Parathyroid adenoma (tissue), 2 donors: ENCODE results near the gene MYL4.
"Not testable (repeated sequence)": the region's sequence is repeated elsewhere in the genome, so short reads cannot be mapped to it uniquely, and the experiment has no call there.

Source experiments
- H2AFZ ChIP-seq: fragments of 300-600 bp; sonication (generic); one replicate; pipeline ENCODE4 v1.7.0; 2017; ENCODE audit warnings: antibody characterized with exemption, mild to moderate bottlenecking
- H3K27ac ChIP-seq: fragments of 300-600 bp; sonication (generic); one replicate; pipeline ENCODE4 v1.7.0; 2017
- H3K27me3 ChIP-seq: fragments of 300-600 bp; sonication (generic); one replicate; pipeline ENCODE4 v1.7.0; 2017; ENCODE audit warnings: low read length; ENCODE audit not compliant: control insufficient read depth, insufficient read depth
- H3K36me3 ChIP-seq: fragments of 300-600 bp; sonication (generic); one replicate; pipeline ENCODE4 v1.7.0; 2017; ENCODE audit warnings: low read length; ENCODE audit not compliant: control insufficient read depth, insufficient read depth
- H3K4me1 ChIP-seq: fragments of 300-600 bp; sonication (generic); one replicate; pipeline ENCODE4 v1.7.0; 2017; ENCODE audit warnings: control low read depth
- H3K4me2 ChIP-seq: fragments of 300-600 bp; sonication (generic); one replicate; pipeline ENCODE4 v1.7.0; 2017; ENCODE audit warnings: low read length
- H3K4me3 ChIP-seq: fragments of 300-600 bp; sonication (generic); one replicate; pipeline ENCODE4 v1.7.0; 2017; ENCODE audit warnings: low read depth, low read length
- H3K79me2 ChIP-seq: fragments of 300-600 bp; sonication (generic); one replicate; pipeline ENCODE4 v1.7.0; 2017; ENCODE audit warnings: control low read depth
- H3K9ac ChIP-seq: fragments of 300-600 bp; sonication (generic); one replicate; pipeline ENCODE4 v1.7.0; 2017; ENCODE audit warnings: mild to moderate bottlenecking
- H3K9me3 ChIP-seq: fragments of 300-600 bp; sonication (generic); one replicate; pipeline ENCODE4 v1.7.0; 2017; ENCODE audit warnings: low read length; ENCODE audit not compliant: control insufficient read depth
- TF ChIP-seq, protein P1 (sequence below): fragments of 300-600 bp; sonication (generic); IDR thresholded peaks from one replicate; pipeline ENCODE4 v1.7.0; 2017; ENCODE audit warnings: antibody characterized with exemption, mild to moderate bottlenecking
- donor health status: primary hyperparathyroidism.

Gene MYL4

DNA sequence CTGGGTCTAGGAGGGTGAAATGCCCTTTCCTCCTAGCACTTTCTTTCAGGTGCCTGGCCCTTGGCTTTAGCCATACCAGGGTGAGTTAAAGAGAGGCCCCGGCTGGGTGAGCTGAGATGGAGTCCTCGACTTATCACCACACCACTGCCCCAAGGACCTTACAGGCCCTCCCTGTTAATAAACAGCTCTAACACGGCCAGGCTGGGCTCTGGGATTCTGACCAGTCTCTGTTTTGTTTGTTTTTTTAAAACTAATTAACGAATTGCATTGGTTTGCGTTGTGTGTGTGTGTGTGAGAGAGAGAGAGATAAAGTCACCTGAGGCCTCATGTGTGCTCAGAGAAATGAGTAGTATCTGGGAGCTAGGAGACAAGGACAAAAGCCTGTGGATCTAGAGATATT, 14.3 kb downstream of the MYL4 start:
- Histone ChIP-seq H3K9me3 (no peaks in the 10 kb centered on the region), H3K4me1 (no peaks in the 10 kb centered on the region), H3K27me3 (no peaks in the 10 kb centered on the region), H3K9ac (no peak overlapping the region), H3K4me3 (no peak overlapping the region), H3K4me2 (no peak overlapping the region), H2AFZ (no peak overlapping the region), H3K27ac (peak overlapping the region; percentile 31), H3K36me3 (no peaks in the 10 kb centered on the region), H3K79me2 (no peaks in the 10 kb centered on the region)
- TF ChIP-seq, protein P1, sequence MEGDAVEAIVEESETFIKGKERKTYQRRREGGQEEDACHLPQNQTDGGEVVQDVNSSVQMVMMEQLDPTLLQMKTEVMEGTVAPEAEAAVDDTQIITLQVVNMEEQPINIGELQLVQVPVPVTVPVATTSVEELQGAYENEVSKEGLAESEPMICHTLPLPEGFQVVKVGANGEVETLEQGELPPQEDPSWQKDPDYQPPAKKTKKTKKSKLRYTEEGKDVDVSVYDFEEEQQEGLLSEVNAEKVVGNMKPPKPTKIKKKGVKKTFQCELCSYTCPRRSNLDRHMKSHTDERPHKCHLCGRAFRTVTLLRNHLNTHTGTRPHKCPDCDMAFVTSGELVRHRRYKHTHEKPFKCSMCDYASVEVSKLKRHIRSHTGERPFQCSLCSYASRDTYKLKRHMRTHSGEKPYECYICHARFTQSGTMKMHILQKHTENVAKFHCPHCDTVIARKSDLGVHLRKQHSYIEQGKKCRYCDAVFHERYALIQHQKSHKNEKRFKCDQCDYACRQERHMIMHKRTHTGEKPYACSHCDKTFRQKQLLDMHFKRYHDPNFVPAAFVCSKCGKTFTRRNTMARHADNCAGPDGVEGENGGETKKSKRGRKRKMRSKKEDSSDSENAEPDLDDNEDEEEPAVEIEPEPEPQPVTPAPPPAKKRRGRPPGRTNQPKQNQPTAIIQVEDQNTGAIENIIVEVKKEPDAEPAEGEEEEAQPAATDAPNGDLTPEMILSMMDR: no peak

DNA sequence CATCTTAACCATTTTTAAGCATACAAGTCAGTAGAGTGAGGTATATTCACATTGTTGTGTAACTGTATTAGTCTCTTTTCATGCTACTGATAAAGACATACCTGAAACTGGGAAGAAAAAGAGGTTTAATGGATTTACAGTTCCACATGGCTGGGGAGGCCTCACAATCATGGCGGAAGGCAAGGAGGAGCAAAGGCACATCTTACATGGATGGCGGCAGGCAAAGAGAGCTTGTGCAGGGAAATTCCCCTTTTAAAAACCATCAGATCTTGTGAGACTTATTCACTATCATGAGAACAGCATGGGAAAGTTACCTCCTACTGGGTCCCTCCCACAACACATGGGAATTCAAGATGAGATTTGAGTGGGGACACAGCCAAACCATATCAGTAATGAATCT, 14.9 kb downstream of the MYL4 start:
- H3K36me3 ChIP-seq, H3K27ac ChIP-seq, H3K79me2 ChIP-seq, H3K9me3 ChIP-seq, H3K4me3 ChIP-seq, H2AFZ ChIP-seq, H3K4me2 ChIP-seq, H3K9ac ChIP-seq, H3K27me3 ChIP-seq, H3K4me1 ChIP-seq: not testable (repeated sequence)

DNA sequence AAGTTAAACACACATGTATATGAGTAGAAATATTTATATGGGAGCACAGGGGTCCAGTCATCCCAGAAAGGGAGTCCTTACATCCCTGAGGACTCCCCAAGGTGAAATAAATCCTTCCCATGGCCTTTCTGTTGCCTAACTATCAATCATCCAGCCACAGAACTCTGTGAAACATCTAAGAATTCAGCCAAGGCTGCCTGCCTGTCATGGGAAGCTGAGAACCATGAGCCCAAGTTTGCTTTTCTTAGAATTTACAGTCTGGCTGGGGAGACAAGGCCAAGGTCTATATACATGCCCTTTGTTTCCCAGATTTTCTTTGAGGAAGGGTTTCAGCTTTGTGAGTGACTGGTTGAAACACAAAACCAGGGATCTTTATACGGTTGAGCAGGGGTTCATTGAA, 15.8 kb downstream of the MYL4 start:
- Histone ChIP-seq H3K79me2 (no peaks in the 10 kb centered on the region), H2AFZ (peak overlapping the region; percentile 52), H3K4me1 (peaks cover 3% of the 10 kb centered on the region), H3K9ac (no peak overlapping the region), H3K4me2 (no peak overlapping the region), H3K4me3 (no peak overlapping the region), H3K27ac (peak overlapping the region; percentile 67), H3K27me3 (no peaks in the 10 kb centered on the region), H3K36me3 (no peaks in the 10 kb centered on the region), H3K9me3 (no peaks in the 10 kb centered on the region)
- TF ChIP-seq, protein P1: no peak

DNA sequence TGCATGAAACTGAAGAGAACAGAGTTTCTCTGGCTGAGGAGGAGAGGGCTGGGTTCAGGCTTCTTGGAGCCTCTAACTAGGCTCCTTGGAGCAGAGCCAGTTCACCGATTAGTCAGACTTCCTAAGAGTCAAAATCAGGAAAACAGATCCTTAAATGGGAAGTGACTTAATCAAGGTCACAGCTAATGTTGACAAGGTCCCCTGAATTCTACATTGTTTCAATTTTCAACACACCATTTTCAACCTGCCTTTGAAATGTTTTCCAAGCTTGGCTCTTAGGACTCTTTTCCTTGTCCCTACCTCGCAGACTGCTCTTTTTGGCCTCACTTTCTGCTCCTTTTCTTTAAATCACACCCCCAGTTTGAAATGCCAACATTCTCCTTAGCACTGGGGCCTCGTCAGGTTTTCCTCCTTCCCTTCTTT, 16.3 kb downstream of the MYL4 start:
- H3K79me2 ChIP-seq: no peaks in the 10 kb centered on the region
- H3K27ac ChIP-seq: peak overlapping the region; percentile 67
- H3K4me3 ChIP-seq: no peak overlapping the region
- H2AFZ ChIP-seq: peak overlapping the region; percentile 52
- no peaks in the 10 kb centered on the region for H3K27me3 ChIP-seq
- H3K9me3 ChIP-seq: no peaks in the 10 kb centered on the region
- no peaks in the 10 kb centered on the region for H3K36me3 ChIP-seq
- H3K4me1 ChIP-seq: peaks cover 6% of the 10 kb centered on the region
- TF ChIP-seq, protein P1: no peak
- H3K4me2 ChIP-seq: no peak overlapping the region
- no peak overlapping the region for H3K9ac ChIP-seq

DNA sequence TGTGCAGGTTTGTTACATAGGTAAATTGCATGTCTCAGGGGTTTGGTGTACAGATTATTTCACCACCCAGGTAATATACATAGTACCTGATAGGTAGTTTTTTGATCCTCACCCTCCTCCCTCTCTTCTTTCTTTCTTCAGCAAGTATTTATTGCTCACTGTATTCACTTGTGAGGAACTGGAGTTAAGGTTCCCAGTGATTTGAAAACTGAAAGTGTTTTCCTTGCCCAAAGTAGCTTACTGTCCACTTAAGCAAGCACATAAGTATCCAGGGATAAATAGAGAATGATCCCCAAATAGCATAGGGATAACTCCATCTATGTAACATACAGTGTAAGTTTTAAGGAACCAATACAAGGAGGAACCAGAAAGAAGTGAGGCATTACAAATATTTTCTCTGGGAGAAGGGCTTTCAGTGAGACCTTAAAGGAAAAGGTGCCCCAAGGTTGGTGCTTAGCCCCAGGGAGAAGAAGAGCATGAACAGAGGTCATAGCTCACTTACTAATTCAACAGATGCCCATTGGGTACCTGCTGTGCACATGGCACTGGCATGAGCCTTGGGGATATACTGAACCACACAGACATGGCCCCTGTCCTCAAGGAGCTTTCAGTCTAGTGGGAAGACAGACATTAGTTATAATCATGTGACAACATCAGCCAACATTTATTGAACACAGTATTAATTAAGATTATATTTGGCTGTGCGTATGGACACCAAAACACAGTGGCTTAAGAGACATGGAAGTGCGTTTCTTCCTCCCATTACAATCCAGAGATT, 17.0 kb downstream of the MYL4 start:
- Histone ChIP-seq H3K4me2 (no peak overlapping the region), H3K9ac (no peak overlapping the region), H3K79me2 (no peaks in the 10 kb centered on the region), H3K4me1 (peaks cover 6% of the 10 kb centered on the region), H3K9me3 (no peaks in the 10 kb centered on the region), H2AFZ (no peak overlapping the region), H3K27ac (peak overlapping the region; percentile 67), H3K4me3 (no peak overlapping the region), H3K27me3 (no peaks in the 10 kb centered on the region), H3K36me3 (no peaks in the 10 kb centered on the region)
- TF ChIP-seq, protein P1: no peak
